ENCODE measurements around the gene DOCK2. TPM values are rescaled to one million over a fixed set of nuclear protein-coding genes. Genes with fewer than 3 reads are reported as not detected.
A peak's percentile ranks its signal among the peaks of the same experiment; 100 is the strongest.

DOCK2 gene
- total RNA-seq, 1 experiment from 2014 or later: 0.26 TPM

DNA sequence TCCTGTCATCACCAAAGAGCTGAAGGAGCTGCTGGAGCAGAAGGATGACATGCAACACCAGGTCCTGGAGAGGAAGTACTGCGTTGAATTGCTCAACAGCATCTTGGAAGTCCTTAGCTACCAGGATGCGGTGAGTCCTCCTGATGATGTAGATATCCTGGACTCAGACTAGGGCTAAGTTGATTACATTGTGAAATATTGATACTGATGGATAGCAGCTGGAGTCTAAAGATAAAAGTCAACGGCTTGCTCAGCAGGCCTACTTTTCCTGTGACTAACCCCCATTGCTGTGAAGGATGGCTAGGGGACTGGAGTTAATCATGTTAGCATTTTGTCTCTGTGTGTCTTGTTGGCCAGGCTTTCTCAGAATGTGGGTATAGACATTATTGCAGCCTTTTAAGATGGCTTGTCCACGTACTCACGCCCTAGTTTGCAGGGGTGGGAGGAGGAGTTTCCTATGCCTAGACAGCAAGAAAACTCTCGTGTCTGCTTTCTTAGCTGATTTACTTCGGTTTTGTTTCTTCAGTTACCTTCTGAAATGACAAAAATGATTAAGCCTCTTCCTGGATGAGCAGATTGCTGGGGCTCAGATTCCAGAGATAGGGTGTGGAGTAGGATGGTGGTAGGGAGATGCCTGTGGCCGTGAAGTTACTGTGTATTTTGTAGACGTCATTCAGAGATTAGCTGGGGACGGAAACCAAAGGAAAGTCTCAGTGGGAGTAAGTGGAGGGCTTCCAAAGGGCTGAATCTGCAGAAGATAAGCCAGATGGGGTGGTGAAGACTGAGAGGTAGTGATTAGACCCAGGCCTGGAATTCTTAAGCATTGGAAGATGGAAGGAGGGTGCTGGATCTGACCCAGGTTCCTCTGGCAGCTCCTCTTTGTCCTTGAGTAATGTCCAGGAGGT is 166.3 kb downstream of the DOCK2 start:
- no peaks in the 10 kb centered on the region for H3K9me2 ChIP-seq (replicated peaks; ENCODE audit: low read length)
- no peak overlapping the region for H2AFZ ChIP-seq (ENCODE audit: low read length)
- H3F3A ChIP-seq (ENCODE audit: low read length, unreplicated experiment): no peaks in the 10 kb centered on the region
- no peak overlapping the region for H3K9ac ChIP-seq (ENCODE audit: low read length)
- DNase-seq (peak; percentile 33), ATAC-seq (no peak)
- no peak overlapping the region for H3K4me2 ChIP-seq (ENCODE audit: low read length)
- H3K27ac ChIP-seq (ENCODE audit: low read length): no peak overlapping the region
- no TSS peak for BruUV-seq (replicated peaks)
- H3K36me3 ChIP-seq (ENCODE audit: low read depth, low read length): no peaks in the 10 kb centered on the region
- intact Hi-C loops (cut with micrococcal nuclease): no loop called here
- no peaks in the 10 kb centered on the region for H4K20me1 ChIP-seq (ENCODE audit: low read length)
- POLR2A ChIA-PET (ENCODE audit: unreplicated experiment): no interaction called here
- TF ChIP-seq EZH2phosphoT487 (IDR thresholded peaks at IDR 0.05; ENCODE audit: borderline replicate concordance, low read length) (no peak), EZH2 (IDR thresholded peaks at IDR 0.05; ENCODE audit: low read length, unreplicated experiment) (no peak), CTCF (conservative IDR thresholded peaks at IDR 0.05; ENCODE audit: low read depth, low read length) (no peak)
- no peaks in the 10 kb centered on the region for H3K79me2 ChIP-seq (ENCODE audit: low read length)
- no peak overlapping the region for H3K4me3 ChIP-seq (ENCODE audit: low read length)
- H3K27me3 ChIP-seq (ENCODE audit: low read length): no peaks in the 10 kb centered on the region
- H3K4me1 ChIP-seq (ENCODE audit: insufficient read depth, low read length): peaks cover 10% of the 10 kb centered on the region
- H3K9me3 ChIP-seq (ENCODE audit: low read length): no peaks in the 10 kb centered on the region
- CTCF ChIA-PET: no interaction called here

DNA sequence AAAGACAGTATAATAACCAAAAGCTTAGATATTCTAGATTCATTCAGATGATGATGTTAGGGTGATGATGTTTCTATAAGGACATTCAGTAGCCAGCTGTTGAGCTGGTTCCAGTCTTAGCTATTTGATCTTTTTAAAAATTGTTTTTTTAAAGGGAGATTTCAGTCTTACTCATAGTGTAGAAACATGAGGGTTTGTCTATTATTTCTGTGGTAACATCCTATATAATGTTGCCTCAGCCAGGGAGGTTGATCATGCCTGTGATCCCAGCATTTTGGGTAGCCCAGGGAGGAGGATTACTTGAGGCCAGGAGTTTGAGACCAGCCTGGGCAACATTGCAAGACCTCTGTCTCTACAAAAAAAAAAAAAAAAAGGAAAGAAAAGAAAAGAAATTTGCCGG is 167.8 kb downstream of the DOCK2 start:
- no peak for ATAC-seq
- Histone ChIP-seq H3K4me2 (ENCODE audit: low read length) (no peak overlapping the region), H3K9me3 (ENCODE audit: low read length) (no peaks in the 10 kb centered on the region), H3K4me3 (ENCODE audit: low read length) (no peak overlapping the region), H3K27me3 (ENCODE audit: low read length) (no peaks in the 10 kb centered on the region), H3K4me1 (ENCODE audit: insufficient read depth, low read length) (peaks cover 10% of the 10 kb centered on the region), H4K20me1 (ENCODE audit: low read length) (no peaks in the 10 kb centered on the region), H3K79me2 (ENCODE audit: low read length) (no peaks in the 10 kb centered on the region), H3K9ac (ENCODE audit: low read length) (no peak overlapping the region), H3K27ac (ENCODE audit: low read length) (no peak overlapping the region), H3K9me2 (replicated peaks; ENCODE audit: low read length) (no peaks in the 10 kb centered on the region), H3F3A (ENCODE audit: low read length, unreplicated experiment) (no peaks in the 10 kb centered on the region), H2AFZ (ENCODE audit: low read length) (no peak overlapping the region), H3K36me3 (ENCODE audit: low read depth, low read length) (no peaks in the 10 kb centered on the region)
- ChIA-PET CTCF (no interaction called here), POLR2A (ENCODE audit: unreplicated experiment) (interaction anchor here (0.6 kb wide), 1 partner anchor 438 kb away, joined by 3 read pairs; no protein-coding TSS in a partner anchor)
- TF ChIP-seq EZH2 (IDR thresholded peaks at IDR 0.05; ENCODE audit: low read length, unreplicated experiment): no peak
- TF ChIP-seq CTCF (conservative IDR thresholded peaks at IDR 0.05; ENCODE audit: low read depth, low read length): no peak
- TF ChIP-seq EZH2phosphoT487 (IDR thresholded peaks at IDR 0.05; ENCODE audit: borderline replicate concordance, low read length): no peak
- intact Hi-C loops (cut with micrococcal nuclease): no loop called here
- DNase-seq: no peak
- no TSS peak for BruUV-seq (replicated peaks)

DNA sequence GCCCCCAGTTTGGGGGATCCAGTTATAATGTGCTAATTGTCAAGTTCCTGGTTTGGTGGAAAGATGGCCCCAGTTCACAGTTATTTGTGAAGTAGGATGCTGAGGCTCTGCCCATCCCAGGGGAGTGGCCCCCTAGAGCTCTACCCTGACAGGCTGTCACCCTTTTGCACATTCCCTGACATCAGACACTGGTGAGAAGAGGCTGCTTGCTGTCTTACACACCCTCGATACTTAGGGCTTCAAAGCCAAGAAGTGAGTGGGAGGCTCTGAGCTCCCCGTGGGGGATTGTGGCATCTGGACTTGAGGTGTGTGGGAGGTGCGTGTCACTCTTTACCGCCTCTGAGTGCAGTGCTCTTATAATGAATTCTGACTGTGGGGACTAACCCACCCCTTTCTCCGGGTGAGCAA is 168.5 kb downstream of the DOCK2 start:
- ChIA-PET CTCF (no interaction called here), POLR2A (ENCODE audit: unreplicated experiment) (no interaction called here)
- Histone ChIP-seq H3K4me1 (ENCODE audit: insufficient read depth, low read length) (peaks cover 10% of the 10 kb centered on the region), H3K79me2 (ENCODE audit: low read length) (no peaks in the 10 kb centered on the region), H3F3A (ENCODE audit: low read length, unreplicated experiment) (no peaks in the 10 kb centered on the region), H3K36me3 (ENCODE audit: low read depth, low read length) (no peaks in the 10 kb centered on the region), H3K4me3 (ENCODE audit: low read length) (no peak overlapping the region), H2AFZ (ENCODE audit: low read length) (no peak overlapping the region), H3K27ac (ENCODE audit: low read length) (no peak overlapping the region), H3K9me3 (ENCODE audit: low read length) (no peaks in the 10 kb centered on the region), H3K9ac (ENCODE audit: low read length) (no peak overlapping the region), H3K27me3 (ENCODE audit: low read length) (no peaks in the 10 kb centered on the region), H4K20me1 (ENCODE audit: low read length) (no peaks in the 10 kb centered on the region), H3K4me2 (ENCODE audit: low read length) (no peak overlapping the region), H3K9me2 (replicated peaks; ENCODE audit: low read length) (no peaks in the 10 kb centered on the region)
- ATAC-seq (no peak), DNase-seq (no peak)
- no peak for TF ChIP-seq EZH2 (IDR thresholded peaks at IDR 0.05; ENCODE audit: low read length, unreplicated experiment)
- no TSS peak for BruUV-seq (replicated peaks)
- intact Hi-C loops (cut with micrococcal nuclease): no loop called here

Measured in PC-3 (cell line).